ENCODE results near the gene IKZF4.

GRCh38 chr12:55973599-55974307, 47.1 kb upstream of the IKZF4 start, which contains the start of gene RAB5B:
- TF ChIP-seq CTCF (IDR thresholded peaks at IDR 0.05 in 2 of 3, conservative IDR thresholded peaks at IDR 0.05 in 1 of 3; ENCODE audit: borderline replicate concordance in 1 of 3, insufficient read depth in 1 of 3, low read depth in 2 of 3, low read length in 2 of 3): no peak
- no peak for TF ChIP-seq EZH2 (IDR thresholded peaks at IDR 0.05)
- TF ChIP-seq POLR2A (IDR thresholded peaks at IDR 0.05; ENCODE audit: borderline replicate concordance, extremely low read depth, insufficient read depth, insufficient read length): peak; percentile 61

Measured in HCT116 (cell line).